Prostate gland (tissue), 2 donors: ENCODE results near the gene ZNF710.

Source experiments
- CTCF ChIP-seq, 4 experiments: fragments of 200-600 bp in 2 of 4; fragments of 450-650 bp in 2 of 4; sonication (generic) in 2 of 4; IDR thresholded peaks; 1 replicate in 3 of 4; 2 replicates in 1 of 4; pipeline ENCODE4 v1.5.1; 2016 to 2019; ENCODE audit warnings: antibody characterized with exemption in 4 of 4, mild to moderate bottlenecking in 2 of 4, moderate library complexity in 2 of 4
- POLR2A ChIP-seq: fragments of 450-650 bp; IDR thresholded peaks from one replicate; pipeline ENCODE4 v1.6.1; 2016; ENCODE audit warnings: antibody characterized with exemption, mild to moderate bottlenecking

GRCh38 chr15:90035095-90035839, 34.1 kb downstream of the ZNF710 start:
- TF ChIP-seq CTCF (IDR thresholded peaks at IDR 0.05) (no peak), POLR2A (no peak)
